Prostate gland (tissue), 2 donors: ENCODE data around the gene UCMA. TPM values are rescaled to one million over a fixed set of nuclear protein-coding genes. Genes with fewer than 3 reads are reported as not detected.
"Not testable (repeated sequence)": the region's sequence is repeated elsewhere in the genome, so short reads cannot be mapped to it uniquely, and the experiment has no call there.

Experiments used
- DNase-seq: peaks from one replicate; pipeline ENCODE4 v3.0.0-alpha.2; 2019; ENCODE audit warnings: low spot score
- H3K27ac ChIP-seq, 2 donors: fragments of 200-600 bp; sonication (generic); 2 replicates each; pipeline ENCODE4 v1.5.1; 2017 to 2019
- H3K27me3 ChIP-seq: fragments of 200-600 bp; sonication (generic); replicated peaks from 2 replicates; pipeline ENCODE4 v1.5.1; 2019; ENCODE audit not compliant: insufficient read depth
- H3K36me3 ChIP-seq, 2 donors: fragments of 200-600 bp; sonication (generic); 1 replicate in 1 of 2; 2 replicates in 1 of 2; pipeline versions ENCODE4 v1.5.1 to v1.8.1; 2017 to 2019
- H3K4me1 ChIP-seq: fragments of 200-600 bp; sonication (generic); replicated peaks from 2 replicates; pipeline ENCODE4 v1.5.1; 2019
- H3K4me3 ChIP-seq, 2 donors: fragments of 200-600 bp; sonication (generic); 2 replicates each; pipeline ENCODE4 v1.5.1; 2017 to 2019
- H3K9me3 ChIP-seq: fragments of 200-600 bp; sonication (generic); 2 replicates; pipeline ENCODE4 v1.5.1; 2017
- CTCF ChIP-seq, 4 experiments: fragments of 200-600 bp in 2 of 4; fragments of 450-650 bp in 2 of 4; sonication (generic) in 2 of 4; IDR thresholded peaks; 1 replicate in 3 of 4; 2 replicates in 1 of 4; pipeline ENCODE4 v1.5.1; 2016 to 2019; ENCODE audit warnings: antibody characterized with exemption in 4 of 4, mild to moderate bottlenecking in 2 of 4, moderate library complexity in 2 of 4
- POLR2A ChIP-seq: fragments of 450-650 bp; IDR thresholded peaks from one replicate; pipeline ENCODE4 v1.6.1; 2016; ENCODE audit warnings: antibody characterized with exemption, mild to moderate bottlenecking
- POLR2AphosphoS5 ChIP-seq: sonication (generic); formaldehyde crosslinking; IDR thresholded peaks from one replicate; pipeline ENCODE4 v1.6.1; 2017; ENCODE audit warnings: antibody characterized with exemption
- WGBS: methylation state at CpG from one replicate; pipeline ENCODE4 v1.1.5; 2018; 5-methylcytosine and 5-hydroxymethylcytosine counted together
- intact Hi-C: fragments of 100-400 bp; cut with DNase I; formaldehyde crosslinking; loops from one replicate; pipeline ENCODE4 v1.14.2; 2022
- total RNA-seq, 2 donors: library from RNA; depleted of rRNA; stranded (reverse); fragments of >200 nt; gene quantifications; one replicate each; pipeline ENCODE4 v1.1.0, GENCODE V29; 2016

UCMA gene
- total RNA-seq, 2 donors from 2014 or later, result not detected

- Histone ChIP-seq H3K27ac (no peak overlapping the region), H3K36me3 (no peaks in the 10 kb centered on the region), H3K27me3 (no peaks in the 10 kb centered on the region), H3K4me1 (no peaks in the 10 kb centered on the region), H3K9me3 (no peaks in the 10 kb centered on the region), H3K4me3 (no peak overlapping the region)
- 45% methylated on average over 5 of the region's 5 CpGs for WGBS
- no peak for DNase-seq
- intact Hi-C loops, result no loop called here
- TF ChIP-seq CTCF (IDR thresholded peaks at IDR 0.05) (no peak), POLR2AphosphoS5 (no peak), POLR2A (no peak)
These were observed 23.5 kb upstream of the UCMA start for GRCh38 chr10:13257621-13258140.

GRCh38 chr10:13256627-13257026, 22.5 kb upstream of the UCMA start:
- no peak overlapping the region for H3K27ac ChIP-seq
- H3K27me3 ChIP-seq, result no peaks in the 10 kb centered on the region
- no peaks in the 10 kb centered on the region for H3K4me1 ChIP-seq
- no peak for TF ChIP-seq POLR2A
- TF ChIP-seq POLR2AphosphoS5, result no peak
- no peak for TF ChIP-seq CTCF (IDR thresholded peaks at IDR 0.05)
- H3K4me3 ChIP-seq, result no peak overlapping the region
- no peak for DNase-seq
- no peaks in the 10 kb centered on the region for H3K36me3 ChIP-seq
- 84% methylated on average over 2 of the region's 2 CpGs for WGBS
- intact Hi-C loops, result no loop called here
- no peaks in the 10 kb centered on the region for H3K9me3 ChIP-seq

GRCh38 chr10:13253726-13254125, 19.6 kb upstream of the UCMA start:
- intact Hi-C loops, result no loop called here
- WGBS, result 53% methylated on average over 4 of the region's 4 CpGs
- no peak for TF ChIP-seq CTCF (IDR thresholded peaks at IDR 0.05)
- no peak for TF ChIP-seq POLR2AphosphoS5

GRCh38 chr10:13247784-13248183, 13.6 kb upstream of the UCMA start:
- H3K4me1 ChIP-seq, result no peaks in the 10 kb centered on the region
- no peaks in the 10 kb centered on the region for H3K36me3 ChIP-seq
- no peak for DNase-seq
- no peak overlapping the region for H3K27ac ChIP-seq
- no peaks in the 10 kb centered on the region for H3K27me3 ChIP-seq
- TF ChIP-seq POLR2AphosphoS5 (no peak), CTCF (IDR thresholded peaks at IDR 0.05) (no peak), POLR2A (no peak)
- H3K4me3 ChIP-seq, result no peak overlapping the region
- WGBS, result 95% methylated on average over 4 of the region's 4 CpGs
- no peaks in the 10 kb centered on the region for H3K9me3 ChIP-seq
- intact Hi-C loops, result no loop called here

More at GRCh38 chr10:13253726-13254125, 19.6 kb upstream of the UCMA start:
- Histone ChIP-seq H3K9me3 (no peaks in the 10 kb centered on the region), H3K27me3 (no peaks in the 10 kb centered on the region), H3K36me3 (no peaks in the 10 kb centered on the region), H3K4me1 (no peaks in the 10 kb centered on the region), H3K27ac (no peak overlapping the region), H3K4me3 (no peak overlapping the region)
- no peak for DNase-seq

GRCh38 chr10:13247246-13247645, 13.1 kb upstream of the UCMA start:
- WGBS, result 28% methylated on average over 9 of the region's 9 CpGs
- no peak for TF ChIP-seq CTCF (IDR thresholded peaks at IDR 0.05)
- TF ChIP-seq POLR2A, result no peak
- no peak for TF ChIP-seq POLR2AphosphoS5
- Histone ChIP-seq H3K4me1 (no peaks in the 10 kb centered on the region), H3K27me3 (no peaks in the 10 kb centered on the region), H3K4me3 (no peak overlapping the region), H3K9me3 (no peaks in the 10 kb centered on the region), H3K36me3 (no peaks in the 10 kb centered on the region), H3K27ac (no peak overlapping the region)
- intact Hi-C loops, result no loop called here
- no peak for DNase-seq

GRCh38 chr10:13242260-13242659, 8.1 kb upstream of the UCMA start:
- DNase-seq, H3K27me3 ChIP-seq, H3K36me3 ChIP-seq, H3K4me3 ChIP-seq, H3K27ac ChIP-seq, H3K4me1 ChIP-seq, H3K9me3 ChIP-seq, intact Hi-C loops: not testable (repeated sequence)
- 97% methylated on average over 5 of the region's 5 CpGs for WGBS
